GM19467 (cell line): ENCODE measurements around the gene CUX1.

Experiments
- ATAC-seq: cut with Tn5 transposase; IDR thresholded peaks from one replicate; pipeline ENCODE4 v1.9.1; 2021; ENCODE audit warnings: mild to moderate bottlenecking, moderate library complexity; ENCODE audit not compliant: unreplicated experiment

The CUX1 gene

GRCh38 chr7:101952355-101953247 lies 135.2 kb downstream of the CUX1 start:
- no peak for ATAC-seq

DNA sequence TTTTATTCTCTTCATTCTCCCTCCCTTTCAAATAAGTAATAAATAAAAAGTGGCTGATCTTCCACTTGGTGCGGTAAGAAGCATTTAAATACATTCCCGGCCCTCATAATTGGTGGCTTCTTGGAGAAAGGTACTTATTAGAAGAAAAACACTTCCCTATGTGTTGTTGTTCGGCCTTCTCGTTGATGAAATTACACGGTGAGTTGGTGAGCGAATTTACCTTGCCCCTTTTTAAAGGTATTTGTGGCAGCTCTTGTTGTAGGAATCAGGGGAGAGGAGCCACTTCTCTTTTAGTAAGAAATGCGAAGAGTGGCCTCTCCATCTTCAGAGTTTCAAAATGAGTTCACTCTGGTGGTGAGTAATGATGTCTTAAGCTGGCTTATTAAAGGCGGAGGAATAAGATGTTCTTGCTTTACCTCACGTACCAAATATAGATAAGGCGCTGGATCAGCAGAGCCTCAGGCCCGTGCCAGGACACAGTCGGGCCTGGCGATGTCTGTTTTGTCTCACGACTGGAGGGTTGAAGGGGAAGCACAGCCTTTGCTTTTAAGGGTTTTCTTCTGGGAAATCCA lies 135.9 kb downstream of the CUX1 start:
- no peak for ATAC-seq

DNA sequence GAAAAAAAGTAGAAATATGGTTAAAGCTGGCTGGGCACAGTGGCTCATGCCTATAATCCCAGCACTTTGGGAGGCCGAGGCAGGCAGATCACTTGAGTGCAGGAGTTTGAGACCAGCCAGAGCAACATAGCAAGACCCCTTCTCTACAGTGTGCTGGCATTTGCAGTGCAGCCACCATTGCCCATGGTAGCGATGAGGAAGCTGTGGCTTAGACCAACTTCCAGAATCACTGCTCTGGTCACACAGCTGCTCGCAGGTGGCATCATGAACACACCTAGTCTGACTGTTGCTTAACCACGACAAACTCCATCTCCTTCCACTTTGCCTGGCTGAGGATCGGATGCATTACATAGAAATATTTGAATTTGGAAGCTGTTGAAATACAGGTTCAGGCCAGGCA lies 137.1 kb downstream of the CUX1 start:
- ATAC-seq, result no peak

- ATAC-seq, result no peak
Observed at GRCh38 chr7:101956130-101956529, 138.7 kb downstream of the CUX1 start.

- no peak for ATAC-seq
Observed at GRCh38 chr7:101957744-101958525, 140.5 kb downstream of the CUX1 start.

- no peak for ATAC-seq
Observed at GRCh38 chr7:101959342-101959741, 141.9 kb downstream of the CUX1 start.

DNA sequence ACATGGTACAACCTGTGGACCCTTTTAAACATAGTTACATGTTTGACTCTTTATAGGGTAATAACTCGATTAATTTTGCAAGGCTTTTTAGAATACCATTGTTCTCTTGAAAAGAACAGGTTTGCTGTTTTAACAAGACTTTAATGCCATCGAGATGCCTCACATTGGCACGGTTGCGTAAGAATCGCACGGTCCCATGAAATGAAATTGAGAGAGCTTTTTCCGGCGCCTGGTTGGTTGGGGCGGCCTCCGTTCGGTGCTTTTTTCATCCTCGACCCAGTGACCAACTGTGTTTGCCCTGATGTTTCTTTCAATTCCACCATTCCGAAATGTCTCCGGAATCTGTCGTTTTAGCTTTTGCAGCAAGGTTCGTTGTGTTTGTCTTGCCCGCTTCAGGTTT lies 142.4 kb downstream of the CUX1 start:
- ATAC-seq, result no peak

- no peak for ATAC-seq
Observed at GRCh38 chr7:101960323-101960722, 142.9 kb downstream of the CUX1 start.

- no peak for ATAC-seq
Observed at GRCh38 chr7:101960985-101961708, 143.7 kb downstream of the CUX1 start.

DNA sequence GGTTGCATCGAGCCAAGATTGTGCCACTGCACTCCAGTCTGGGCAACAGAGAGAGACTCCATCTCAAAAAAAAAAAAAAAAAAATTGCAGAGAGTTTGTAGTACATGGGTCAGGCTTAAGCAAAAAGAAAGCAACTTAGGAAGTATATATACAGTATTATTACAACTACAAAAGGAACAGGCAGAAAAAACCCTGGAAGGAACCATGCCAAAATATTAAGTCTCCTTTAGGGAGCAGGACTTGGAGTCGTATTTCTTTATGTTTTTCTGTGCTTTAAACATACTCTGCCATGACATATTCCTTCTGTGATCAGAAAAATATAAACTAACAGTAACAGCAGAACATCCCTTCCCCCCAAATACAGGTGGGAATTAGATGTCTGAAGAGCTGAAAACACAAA lies 144.4 kb downstream of the CUX1 start:
- ATAC-seq, result no peak

- no peak for ATAC-seq
Observed at GRCh38 chr7:101963693-101964092, 146.3 kb downstream of the CUX1 start.

DNA sequence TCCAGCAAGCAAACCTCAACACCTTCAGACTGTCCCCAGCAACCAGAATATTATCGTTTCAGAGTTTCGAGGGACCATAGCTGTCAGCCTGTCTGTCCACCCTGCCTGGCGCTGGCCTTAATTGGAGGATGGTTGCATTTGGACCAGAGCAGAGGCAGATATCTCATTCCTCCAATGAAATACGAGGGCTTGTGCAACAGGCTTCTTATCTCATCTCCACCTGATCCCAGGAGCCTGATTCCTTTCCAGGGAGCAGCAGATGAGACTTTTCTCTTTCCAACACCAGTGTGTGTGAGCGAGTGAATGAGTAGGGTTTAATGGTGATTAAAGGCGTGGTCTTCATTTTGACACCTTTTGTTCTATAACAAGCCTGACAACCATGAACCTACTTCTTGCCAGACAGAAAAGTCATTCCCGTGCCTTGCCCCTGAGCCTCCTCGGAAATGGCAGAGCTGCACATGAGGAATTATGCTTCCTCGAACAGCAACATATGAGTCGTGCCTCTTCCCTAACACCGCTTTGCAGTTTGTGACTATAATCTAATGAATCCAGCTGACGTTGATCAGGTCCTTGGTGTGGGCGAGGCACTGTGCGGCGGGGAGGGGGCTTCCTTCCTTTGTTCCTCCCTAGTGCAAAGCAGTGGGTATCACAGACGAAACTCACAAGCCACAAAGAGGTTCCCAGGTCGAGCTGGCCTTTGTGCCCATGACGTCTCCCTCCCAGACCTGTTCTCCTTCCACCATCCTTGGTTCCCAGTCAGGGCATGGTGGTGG lies 147.4 kb downstream of the CUX1 start:
- ATAC-seq, result no peak

GRCh38 chr7:101968720-101969466 lies 151.5 kb downstream of the CUX1 start:
- ATAC-seq, result no peak

DNA sequence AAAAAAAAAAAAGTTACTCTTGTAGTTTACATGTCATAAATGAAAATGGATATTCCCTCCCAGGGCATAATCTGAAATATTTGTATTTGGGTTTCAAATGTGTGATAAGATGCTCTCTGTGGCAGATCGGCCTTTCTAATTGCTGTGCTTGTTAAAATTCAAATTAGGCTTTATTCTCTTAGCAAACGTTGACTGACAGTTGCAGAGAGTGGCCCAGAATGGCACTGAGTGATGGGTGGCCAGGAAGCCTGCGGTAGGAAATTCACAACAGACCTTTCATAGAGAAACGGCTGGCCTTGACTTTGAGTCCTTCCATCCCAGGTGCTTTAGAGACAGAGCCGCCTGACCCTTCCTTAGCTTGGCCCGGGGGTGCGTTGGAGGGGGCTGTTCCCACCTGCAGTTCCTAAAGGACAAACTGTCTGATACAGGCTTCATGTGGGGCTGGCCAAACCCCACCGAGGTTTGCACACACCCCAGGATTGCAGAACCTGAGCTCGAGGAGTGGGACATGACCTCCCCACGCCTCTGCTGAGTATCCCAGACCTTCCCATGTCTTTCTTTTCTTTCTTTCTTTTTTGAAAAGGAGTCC lies 152.7 kb downstream of the CUX1 start:
- ATAC-seq, result no peak

GRCh38 chr7:101970801-101971200 lies 153.4 kb downstream of the CUX1 start:
- no peak for ATAC-seq

DNA sequence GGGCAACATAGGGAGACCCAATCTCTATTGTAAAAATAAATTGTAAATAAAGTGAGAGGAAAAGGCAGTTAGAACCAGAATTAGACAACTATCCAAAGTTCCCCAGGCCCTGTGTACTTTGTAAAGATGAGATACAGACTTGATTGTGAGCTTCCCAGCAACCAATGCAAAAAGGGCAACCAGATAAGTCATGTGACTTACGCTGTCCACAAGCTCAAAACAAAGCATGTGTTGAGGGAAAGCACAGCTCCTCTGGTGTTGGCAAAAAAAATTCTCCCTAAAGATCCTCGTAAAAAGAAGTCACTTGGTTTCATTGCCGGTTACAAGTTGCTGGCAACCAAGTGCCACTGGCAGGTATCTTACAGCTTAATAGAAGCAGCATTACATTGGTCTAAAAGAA lies 154.0 kb downstream of the CUX1 start:
- ATAC-seq, result no peak

DNA sequence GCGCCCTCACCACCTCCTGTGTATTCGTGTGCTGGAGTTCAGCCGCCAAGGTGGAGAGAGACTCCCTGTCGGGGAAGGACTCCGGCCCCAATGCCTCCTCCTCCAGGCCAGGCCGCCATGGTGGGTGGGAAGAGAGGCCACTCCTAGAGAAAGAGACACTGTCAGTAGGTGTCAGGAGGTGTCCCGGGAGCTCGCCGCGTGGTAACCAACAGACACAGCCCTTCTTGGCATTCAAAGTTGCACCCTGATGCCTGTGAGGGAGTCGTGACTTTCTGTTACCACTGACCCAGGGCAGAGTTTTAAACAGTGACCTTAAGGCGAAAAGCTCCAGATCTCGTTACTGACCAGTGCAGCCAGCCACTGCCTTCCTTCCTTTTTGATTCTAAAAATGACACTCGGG lies 155.2 kb downstream of the CUX1 start:
- no peak for ATAC-seq

- no peak for ATAC-seq
Observed at GRCh38 chr7:101973130-101973529, 155.7 kb downstream of the CUX1 start.

GRCh38 chr7:101974393-101974792 lies 157.0 kb downstream of the CUX1 start:
- no peak for ATAC-seq
